NT2/D1 (cell line): Measurements from ENCODE around the gene SLC35E4.

Experiments
- SUZ12 ChIP-seq: IDR thresholded peaks from 2 replicates; pipeline ENCODE4 v1.6.1; 2011; ENCODE audit not compliant: insufficient read length, insufficient read depth; ENCODE audit errors: extremely low read depth
- ZNF274 ChIP-seq: IDR thresholded peaks from 2 replicates; pipeline ENCODE4 v1.6.1; 2011; ENCODE audit warnings: mild to moderate bottlenecking, low read depth, low read length

DNA sequence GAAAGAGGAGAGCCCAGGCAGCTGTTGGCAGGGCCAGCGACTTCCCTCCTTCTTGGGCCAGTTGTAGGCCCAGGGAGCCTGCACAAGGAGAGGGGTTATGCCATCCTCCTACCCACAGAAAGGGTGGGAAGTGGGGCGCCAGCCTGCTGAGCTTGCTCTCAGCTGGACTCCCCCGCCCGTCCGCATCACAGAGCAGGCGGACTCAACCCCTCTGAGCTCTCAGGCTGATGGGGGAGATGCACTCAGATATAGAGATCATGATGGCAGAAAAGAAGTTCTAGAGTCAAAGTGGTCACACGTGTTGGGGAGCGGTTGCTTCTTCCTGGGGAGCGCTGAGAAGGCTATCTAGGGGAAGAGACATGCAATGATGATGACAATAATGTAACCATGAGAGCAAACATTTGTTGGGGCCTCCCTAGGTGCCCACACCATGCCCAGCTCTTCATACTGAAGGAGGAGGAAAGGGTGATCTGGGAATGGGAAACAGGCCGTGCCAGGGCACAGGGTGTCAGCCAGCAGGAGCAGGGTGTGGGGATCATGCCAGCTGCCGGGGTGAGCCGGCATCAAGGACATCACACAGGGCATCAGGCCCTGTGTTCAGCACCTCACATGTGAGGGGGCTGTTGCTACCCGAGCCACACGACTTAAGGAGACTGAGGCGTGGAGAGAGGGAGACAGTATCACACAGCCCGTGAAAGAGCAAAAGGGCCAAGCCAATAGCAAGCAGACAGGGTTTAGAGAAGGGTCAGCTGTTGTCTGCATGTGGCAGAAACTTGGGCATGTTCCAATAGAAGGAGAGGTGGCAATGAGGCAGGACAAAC, 7.7 kb downstream of the SLC35E4 start:
- TF ChIP-seq SUZ12: no peak
- no peak for TF ChIP-seq ZNF274
